KBM-7 (cell line): ENCODE data around the gene SRD5A1.

Experiments
- DNase-seq: peaks from one replicate; pipeline ENCODE4 v3.0.0-alpha.2; 2015
- in situ Hi-C: fragments of 300-500 bp; cut with MboI; formaldehyde crosslinking; loops from 2 replicates; pipeline ENCODE4 v1.14.3; 2020; ENCODE audit warnings: low sequenced_read_pairs, low pct_unique_long_range_greater_than_20kb, mixed read lengths

SRD5A1 gene

GRCh38 chr5:6602441-6602840, 30.8 kb upstream of the SRD5A1 start:
- no peak for DNase-seq
- in situ Hi-C loops, result no loop called here

DNA sequence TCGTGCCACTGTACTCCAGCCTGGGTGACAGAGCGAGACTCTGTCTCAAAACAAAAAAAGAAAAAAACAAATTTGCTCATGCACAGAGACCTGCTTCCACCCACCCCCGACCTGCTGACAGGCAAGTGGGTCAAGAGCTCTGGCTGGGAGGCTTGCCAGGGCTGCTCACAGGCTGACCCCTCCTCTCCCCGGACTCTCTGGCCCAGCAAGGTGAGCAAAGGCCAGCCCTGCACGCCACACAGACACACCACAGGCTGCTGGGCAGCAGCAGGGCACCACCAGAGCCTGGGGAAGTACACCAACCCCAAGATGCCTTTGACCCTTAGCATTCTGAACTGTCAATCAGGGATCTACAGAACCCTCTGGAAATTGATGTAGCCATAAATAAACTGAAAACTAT, 29.6 kb upstream of the SRD5A1 start:
- no peak for DNase-seq
- in situ Hi-C loops, result no loop called here

- in situ Hi-C loops, result no loop called here
- DNase-seq, result no peak
Observed at GRCh38 chr5:6604341-6604740, 28.9 kb upstream of the SRD5A1 start.

GRCh38 chr5:6604946-6605345, 28.3 kb upstream of the SRD5A1 start:
- in situ Hi-C loops, result no loop called here
- DNase-seq, result no peak

- in situ Hi-C loops, result no loop called here
- no peak for DNase-seq
Observed at GRCh38 chr5:6606884-6607558, 26.2 kb upstream of the SRD5A1 start.

- DNase-seq, result no peak
- in situ Hi-C loops, result no loop called here
Observed at GRCh38 chr5:6607559-6607936, 25.7 kb upstream of the SRD5A1 start.

- no peak for DNase-seq
- in situ Hi-C loops, result no loop called here
Observed at GRCh38 chr5:6608016-6608415, 25.2 kb upstream of the SRD5A1 start.

DNA sequence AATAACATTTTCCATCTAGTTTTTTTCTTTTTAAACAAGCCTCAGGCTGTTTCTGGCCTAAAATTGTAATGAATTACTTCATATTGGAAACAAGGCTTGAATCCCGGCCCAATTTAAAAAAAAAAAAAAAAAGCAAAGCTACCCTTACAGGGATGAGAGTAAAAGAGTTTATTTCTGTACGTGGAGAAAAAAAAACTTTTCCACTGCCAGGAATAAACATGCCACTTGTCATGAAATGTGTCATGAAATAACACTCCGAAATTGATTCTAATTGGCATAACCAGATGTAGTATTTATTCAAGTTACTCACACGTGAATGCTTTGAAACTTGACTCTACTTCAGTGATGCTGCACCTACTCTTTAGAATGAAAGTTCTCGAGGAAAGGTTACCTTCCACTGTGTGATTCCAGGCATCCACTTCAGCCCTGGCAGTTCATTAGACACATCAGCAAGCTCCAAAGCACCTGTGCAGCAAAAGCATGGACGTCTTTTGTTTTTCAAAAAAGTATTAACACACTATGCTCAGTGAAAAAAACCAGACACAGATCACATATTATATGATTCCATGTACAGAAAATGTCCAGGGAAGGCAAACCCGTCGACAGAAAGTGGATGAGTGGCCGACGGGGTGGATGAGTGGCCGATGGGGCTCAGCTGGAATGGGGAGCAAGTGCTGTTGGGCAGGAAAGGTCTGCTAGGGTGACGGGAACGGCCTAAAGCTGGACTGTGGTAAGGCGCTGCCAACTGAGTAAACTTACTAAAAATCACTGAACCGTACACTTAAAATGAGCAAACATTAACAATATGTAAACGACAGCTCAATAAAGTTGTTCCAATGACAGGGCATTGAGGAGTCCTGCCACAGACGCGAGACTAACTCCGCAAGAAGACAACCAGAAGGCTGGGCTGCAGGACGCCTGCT, 21.6 kb upstream of the SRD5A1 start:
- no peak for DNase-seq
- in situ Hi-C loops, result no loop called here

DNA sequence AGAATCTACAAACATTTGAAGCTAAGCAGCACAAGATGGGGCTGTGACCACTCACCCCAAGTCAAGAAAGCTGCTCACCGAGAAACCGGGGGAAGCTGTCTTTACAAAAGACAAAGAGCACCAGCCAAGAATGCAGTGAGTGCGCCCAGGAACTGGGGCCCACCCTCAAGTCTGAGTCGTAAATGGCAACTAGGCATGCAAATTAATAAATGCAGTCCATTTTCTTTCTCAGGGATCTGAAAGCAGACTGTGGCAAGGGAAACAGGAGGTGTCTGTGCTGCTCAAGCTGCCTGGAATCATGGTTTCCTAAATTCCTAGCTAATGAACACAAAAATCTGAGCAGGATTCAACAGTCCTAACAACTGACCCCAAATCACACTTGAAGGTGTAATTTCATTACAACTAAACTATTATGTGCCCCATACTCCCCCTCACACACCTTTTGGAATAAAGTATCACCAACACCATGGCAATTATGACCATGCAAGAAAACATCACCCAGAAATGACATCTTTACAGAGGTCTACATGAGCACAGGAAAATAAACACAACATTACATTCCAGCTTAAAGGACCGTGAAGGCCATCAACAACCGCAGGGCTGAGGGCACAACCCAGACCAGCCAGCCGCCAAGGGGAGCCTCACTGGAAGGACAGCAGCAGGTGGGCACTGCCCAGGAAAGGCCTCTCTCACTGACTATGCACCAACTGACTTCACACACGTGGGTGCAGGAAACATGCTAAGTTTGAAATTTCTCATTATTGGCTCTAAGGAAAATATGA, 18.0 kb upstream of the SRD5A1 start:
- no peak for DNase-seq
- in situ Hi-C loops, result no loop called here

- no peak for DNase-seq
- in situ Hi-C loops, result no loop called here
Observed at GRCh38 chr5:6616632-6617031, 16.6 kb upstream of the SRD5A1 start.

GRCh38 chr5:6623228-6623627, 10.0 kb upstream of the SRD5A1 start:
- DNase-seq, result no peak
- in situ Hi-C loops, result no loop called here

- DNase-seq, result no peak
- in situ Hi-C loops, result no loop called here
Observed at GRCh38 chr5:6623941-6624340, 9.3 kb upstream of the SRD5A1 start.

- in situ Hi-C loops, result no loop called here
- DNase-seq, result no peak
Observed at GRCh38 chr5:6626508-6626907, 6.7 kb upstream of the SRD5A1 start.

DNA sequence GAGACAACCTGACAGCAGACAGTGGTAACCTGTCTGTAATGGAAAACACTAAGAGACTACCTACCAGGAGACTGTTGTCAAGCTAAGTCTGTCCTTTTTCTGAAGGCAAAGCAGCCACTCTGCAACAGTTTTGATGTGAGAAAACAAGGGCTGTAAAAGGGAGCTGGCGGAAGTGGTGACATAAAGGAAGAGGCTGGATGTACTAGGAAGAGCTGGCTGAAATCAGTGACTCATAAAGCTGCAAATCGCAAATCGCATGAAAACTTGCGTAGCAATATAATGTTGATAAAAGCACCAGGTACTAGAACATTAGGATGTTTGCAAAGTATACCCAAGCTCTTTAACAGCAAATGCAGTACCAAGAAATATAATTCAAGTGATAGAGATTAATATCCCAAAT, 1.8 kb upstream of the SRD5A1 start:
- DNase-seq, result peak; percentile 16
- in situ Hi-C loops, result no loop called here

- in situ Hi-C loops, result no loop called here
- DNase-seq, result no peak
Observed at GRCh38 chr5:6632324-6632887, 834 bp upstream of the SRD5A1 start.

- in situ Hi-C loops, result no loop called here
- peak; percentile 38 for DNase-seq
Observed at GRCh38 chr5:6633469-6634245, 417 bp downstream of the SRD5A1 start.

GRCh38 chr5:6634306-6634705, 1.1 kb downstream of the SRD5A1 start:
- peak; percentile 65 for DNase-seq
- in situ Hi-C loops, result no loop called here

- no peak for DNase-seq
- in situ Hi-C loops, result no loop called here
Observed at GRCh38 chr5:6634788-6635430, 1.7 kb downstream of the SRD5A1 start.
